KOPT-K1 (cell line): ENCODE data around the gene CDT1.
"Not testable (repeated sequence)": the region's sequence is repeated elsewhere in the genome, so short reads cannot be mapped to it uniquely, and the experiment has no call there.

Source experiments
- H3K27ac ChIP-seq: fragments of 200-600 bp; sonication (generic); 2 replicates; pipeline ENCODE4 v1.5.1; 2016; ENCODE audit warnings: antibody characterized with exemption, mild to moderate bottlenecking, low read depth, low read length; ENCODE audit not compliant: poor library complexity, severe bottlenecking
- H3K36me3 ChIP-seq: fragments of 200-600 bp; sonication (generic); 2 replicates; pipeline ENCODE4 v1.5.1; 2017; ENCODE audit warnings: antibody characterized with exemption, mild to moderate bottlenecking, low read length, moderate library complexity; ENCODE audit not compliant: insufficient read depth
- H3K9me3 ChIP-seq: fragments of 200-600 bp; sonication (generic); 2 replicates; pipeline ENCODE4 v1.5.1; 2017; ENCODE audit warnings: antibody characterized with exemption, low read length, mild to moderate bottlenecking; ENCODE audit not compliant: insufficient read depth, poor library complexity, severe bottlenecking

Gene CDT1

GRCh38 chr16:88813269-88814143 is 9.9 kb downstream of the CDT1 start:
- H3K36me3 ChIP-seq: peaks cover 22% of the 10 kb centered on the region
- no peak overlapping the region for H3K27ac ChIP-seq
- H3K9me3 ChIP-seq: no peaks in the 10 kb centered on the region

DNA sequence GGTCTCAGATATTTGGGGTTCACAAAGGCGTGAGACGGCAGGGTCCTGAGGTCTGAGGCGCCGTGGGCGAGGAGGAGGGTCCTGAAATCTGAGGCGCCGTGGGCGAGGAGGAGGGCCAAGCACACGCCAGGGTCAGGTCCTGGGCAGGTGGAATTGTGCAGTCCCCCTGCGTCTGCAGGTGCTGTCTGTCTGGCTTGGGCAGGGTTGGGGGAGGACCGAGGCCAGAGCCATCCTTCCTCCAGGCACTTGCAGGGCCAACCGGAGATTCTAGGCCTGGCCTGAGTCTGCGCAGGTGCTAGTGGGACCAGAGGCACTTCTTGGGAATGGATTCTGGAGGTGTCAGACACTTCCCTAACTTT is 10.5 kb downstream of the CDT1 start:
- Histone ChIP-seq H3K36me3 (peaks cover 16% of the 10 kb centered on the region), H3K9me3 (no peaks in the 10 kb centered on the region), H3K27ac (no peak overlapping the region)

DNA sequence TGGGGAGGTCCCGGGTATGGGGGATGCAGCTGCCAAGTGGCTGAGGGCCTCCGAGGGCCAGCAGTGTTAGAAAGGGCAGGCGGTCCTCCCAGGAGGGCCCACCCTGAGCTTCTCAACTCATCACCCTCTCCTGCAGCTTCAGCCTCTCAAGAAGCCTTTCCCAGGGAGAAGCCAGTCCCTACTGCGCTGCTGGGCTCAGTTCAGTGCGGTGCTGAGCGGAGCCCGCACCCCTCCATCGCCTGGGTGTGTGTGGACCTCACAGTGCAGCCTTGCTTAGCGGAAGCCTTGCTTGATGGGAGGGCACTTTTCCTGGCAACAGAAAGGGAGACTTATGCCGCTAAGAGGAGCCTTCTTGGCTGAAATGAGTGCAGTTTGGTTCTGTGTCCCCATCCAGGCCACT is 11.6 kb downstream of the CDT1 start:
- Histone ChIP-seq H3K36me3 (peaks cover 5% of the 10 kb centered on the region), H3K27ac (no peak overlapping the region), H3K9me3 (no peaks in the 10 kb centered on the region)

GRCh38 chr16:88815901-88816589 is 12.5 kb downstream of the CDT1 start:
- Histone ChIP-seq H3K27ac (no peak overlapping the region), H3K36me3 (no peaks in the 10 kb centered on the region), H3K9me3 (no peaks in the 10 kb centered on the region)

DNA sequence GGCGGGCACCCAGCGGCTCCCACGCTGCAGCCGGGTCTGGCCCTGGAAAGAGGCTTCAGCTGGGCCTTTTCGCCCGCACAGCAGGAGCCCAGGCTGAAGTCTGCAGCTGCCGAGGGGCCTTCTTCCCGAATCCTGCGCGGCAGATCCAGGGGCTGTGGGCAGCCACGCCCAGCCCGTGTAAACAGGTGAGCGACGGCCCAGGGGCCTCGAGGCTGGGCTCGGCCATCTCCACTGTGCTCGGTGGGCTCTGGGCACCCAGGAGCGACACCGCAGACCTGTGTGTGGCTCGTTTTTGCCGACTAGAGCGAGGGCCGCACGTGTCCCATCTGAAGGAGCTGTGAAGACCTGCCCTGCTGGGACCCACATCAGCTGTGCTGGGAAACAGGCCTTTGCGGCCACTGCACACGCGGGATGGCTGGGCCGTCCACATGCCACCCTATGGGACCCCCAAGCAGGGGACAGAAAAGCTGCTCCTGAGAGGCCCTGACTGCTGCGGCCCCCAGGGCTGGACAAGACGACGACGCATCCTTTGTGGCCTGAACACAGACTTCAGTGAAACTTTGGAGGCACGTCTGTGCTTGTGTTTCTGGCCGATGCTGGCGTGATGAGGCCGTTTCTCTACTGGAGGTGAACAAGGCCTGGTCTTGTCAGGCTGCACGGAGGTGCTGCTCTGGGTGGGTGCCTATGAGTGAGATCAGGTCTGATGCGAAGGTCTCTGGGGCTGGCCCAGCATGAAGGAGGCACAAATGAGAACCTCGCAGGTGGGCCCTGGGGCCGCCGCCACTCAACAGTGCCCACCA is 13.3 kb downstream of the CDT1 start:
- H3K9me3 ChIP-seq: no peaks in the 10 kb centered on the region
- H3K27ac ChIP-seq: no peak overlapping the region
- H3K36me3 ChIP-seq: no peaks in the 10 kb centered on the region

GRCh38 chr16:88817785-88818574 is 14.4 kb downstream of the CDT1 start:
- Histone ChIP-seq H3K9me3 (no peaks in the 10 kb centered on the region), H3K36me3 (no peaks in the 10 kb centered on the region), H3K27ac (no peak overlapping the region)

DNA sequence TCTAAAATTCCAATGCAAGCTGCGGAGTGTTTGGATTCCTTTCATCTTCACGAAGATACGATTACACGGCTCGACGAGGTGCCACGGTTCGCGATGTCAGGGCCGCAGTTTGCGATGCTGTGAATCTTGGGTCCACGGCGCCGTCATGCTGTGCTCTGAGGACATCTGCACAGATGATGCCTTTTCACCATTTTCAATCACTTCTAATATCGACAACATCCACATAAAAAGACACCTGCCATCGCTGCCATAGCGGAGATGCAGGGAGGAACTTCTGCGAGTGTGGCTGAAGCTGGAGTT is 14.9 kb downstream of the CDT1 start:
- H3K27ac ChIP-seq: no peak overlapping the region
- no peaks in the 10 kb centered on the region for H3K9me3 ChIP-seq
- no peaks in the 10 kb centered on the region for H3K36me3 ChIP-seq

- no peaks in the 10 kb centered on the region for H3K36me3 ChIP-seq
- H3K9me3 ChIP-seq: no peaks in the 10 kb centered on the region
- H3K27ac ChIP-seq: no peak overlapping the region
Observed at GRCh38 chr16:88819126-88819525, 15.5 kb downstream of the CDT1 start.

DNA sequence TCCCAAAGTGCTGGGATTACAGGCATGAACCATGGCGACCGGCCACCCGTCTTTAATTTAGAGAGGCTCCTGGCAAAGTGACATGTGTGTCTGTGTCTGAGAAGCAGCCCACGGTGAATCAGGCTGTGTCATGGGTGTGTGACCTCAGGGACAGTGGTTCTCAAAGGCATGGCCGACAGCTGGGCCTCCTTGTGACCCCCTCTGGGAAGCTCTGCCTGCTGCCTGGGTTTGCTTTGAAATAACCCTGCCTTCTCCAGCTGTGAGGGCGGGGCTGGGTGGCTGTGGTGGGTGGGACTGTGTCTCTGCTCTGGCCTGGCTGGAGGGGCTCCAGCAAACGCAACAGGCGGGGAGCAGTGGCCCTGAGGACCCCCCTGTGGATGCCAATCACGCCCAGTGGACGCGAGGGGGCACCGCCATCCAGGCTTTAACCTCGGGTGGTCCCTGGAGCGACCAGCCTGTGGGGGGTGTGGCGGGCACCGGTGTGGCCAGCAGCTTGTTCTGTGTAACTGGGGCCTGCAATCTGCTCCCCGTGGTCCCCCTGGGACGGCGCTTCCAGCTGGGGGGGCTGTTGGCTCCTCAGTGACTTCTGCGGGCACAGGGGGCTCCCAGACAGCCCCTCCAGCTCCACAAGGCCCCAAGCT is 16.9 kb downstream of the CDT1 start:
- no peak overlapping the region for H3K27ac ChIP-seq
- no peaks in the 10 kb centered on the region for H3K36me3 ChIP-seq
- H3K9me3 ChIP-seq: no peaks in the 10 kb centered on the region

DNA sequence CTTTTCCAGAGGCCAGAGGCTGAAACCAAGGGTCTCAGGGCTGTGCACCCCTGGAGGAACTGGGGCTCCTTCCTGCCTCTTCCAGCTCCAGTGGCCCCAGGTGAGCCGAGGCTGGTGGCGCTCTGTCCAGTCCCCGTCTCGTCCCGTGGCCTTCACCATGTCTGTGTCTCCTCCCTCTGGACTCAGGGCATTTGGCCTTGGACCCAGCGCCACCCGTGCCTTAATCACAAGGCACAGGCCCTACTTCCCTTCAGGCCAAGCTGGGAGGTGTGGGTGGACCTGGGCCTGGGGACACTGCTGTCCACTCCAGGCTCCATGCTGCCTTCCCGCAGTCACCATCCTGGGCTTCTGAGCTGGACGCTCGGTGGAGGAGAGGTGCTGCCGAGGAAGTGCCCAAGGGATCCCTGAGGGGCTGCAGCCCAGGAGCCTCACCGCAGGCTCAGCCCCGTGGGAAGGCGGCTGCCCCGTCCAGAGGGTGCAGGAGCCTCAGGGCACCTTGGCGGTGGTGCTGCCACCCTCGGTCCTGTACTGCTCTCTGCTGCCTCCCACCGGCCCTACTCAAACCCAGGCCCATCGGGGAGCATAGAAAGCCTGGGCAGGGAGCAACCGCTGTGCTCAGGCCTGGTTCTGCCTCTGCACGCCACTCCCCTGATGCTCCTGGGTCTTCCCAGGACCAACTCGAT is 17.7 kb downstream of the CDT1 start:
- no peaks in the 10 kb centered on the region for H3K36me3 ChIP-seq
- no peaks in the 10 kb centered on the region for H3K9me3 ChIP-seq
- H3K27ac ChIP-seq: no peak overlapping the region

DNA sequence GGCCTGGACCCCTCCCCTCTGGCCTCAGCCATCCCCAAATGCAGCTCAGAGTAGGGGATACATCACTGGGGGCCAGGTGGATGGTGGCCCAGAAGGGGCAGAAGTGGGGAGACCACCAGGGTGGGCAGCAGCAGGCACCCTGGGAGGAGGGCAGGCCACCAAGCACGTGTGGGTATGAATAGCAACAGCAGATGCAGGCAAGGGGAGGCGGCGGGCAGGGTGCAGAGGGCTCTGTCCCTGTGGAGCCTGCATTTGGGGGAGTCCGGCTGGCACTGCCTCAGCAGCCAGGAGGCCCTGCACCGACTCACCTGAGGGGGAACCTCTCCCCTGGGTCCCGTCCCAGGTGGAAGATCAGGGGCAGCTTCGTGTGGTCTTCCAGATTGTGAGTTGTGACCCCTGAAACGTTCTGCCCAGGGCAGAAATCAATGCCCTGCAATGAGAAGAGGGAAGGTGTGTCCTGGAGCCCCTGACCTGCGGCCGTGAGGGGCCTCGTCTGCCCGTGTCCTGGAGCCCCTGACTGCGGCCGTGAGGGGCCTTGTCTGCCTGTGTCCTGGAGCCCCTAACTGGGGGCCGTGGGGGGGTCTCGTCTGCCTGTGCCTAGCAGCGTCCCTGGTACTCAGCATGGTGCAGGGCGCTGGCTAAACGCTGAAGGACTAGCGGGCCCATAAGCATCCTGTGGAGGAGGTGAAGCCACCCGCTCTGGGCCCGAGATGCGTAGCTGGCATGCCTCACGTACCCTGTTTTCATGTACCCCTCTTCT is 18.9 kb downstream of the CDT1 start:
- no peak overlapping the region for H3K27ac ChIP-seq
- no peaks in the 10 kb centered on the region for H3K36me3 ChIP-seq

DNA sequence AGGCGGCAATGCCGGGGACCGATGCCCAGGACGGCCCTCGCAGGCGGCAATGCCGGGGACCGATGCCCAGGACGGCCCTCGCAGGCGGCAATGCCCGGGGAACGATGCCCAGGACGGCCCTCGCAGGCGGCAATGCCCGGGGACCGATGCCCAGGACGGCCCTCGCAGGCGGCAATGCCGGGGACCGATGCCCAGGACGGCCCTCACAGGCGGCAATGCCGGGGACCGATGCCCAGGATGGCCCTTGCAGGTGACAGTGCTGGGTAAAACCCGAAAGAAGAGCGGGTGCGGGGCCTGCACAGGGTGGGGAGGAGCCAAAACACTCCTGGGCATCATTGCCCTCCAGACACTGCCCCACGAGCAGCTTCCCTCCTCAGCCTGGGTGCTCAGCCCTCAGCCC is 20.1 kb downstream of the CDT1 start:
- H3K27ac ChIP-seq, H3K36me3 ChIP-seq, H3K9me3 ChIP-seq: not testable (repeated sequence)

More for the DNA sequence above, 18.9 kb downstream of the CDT1 start:
- H3K9me3 ChIP-seq: no peaks in the 10 kb centered on the region

DNA sequence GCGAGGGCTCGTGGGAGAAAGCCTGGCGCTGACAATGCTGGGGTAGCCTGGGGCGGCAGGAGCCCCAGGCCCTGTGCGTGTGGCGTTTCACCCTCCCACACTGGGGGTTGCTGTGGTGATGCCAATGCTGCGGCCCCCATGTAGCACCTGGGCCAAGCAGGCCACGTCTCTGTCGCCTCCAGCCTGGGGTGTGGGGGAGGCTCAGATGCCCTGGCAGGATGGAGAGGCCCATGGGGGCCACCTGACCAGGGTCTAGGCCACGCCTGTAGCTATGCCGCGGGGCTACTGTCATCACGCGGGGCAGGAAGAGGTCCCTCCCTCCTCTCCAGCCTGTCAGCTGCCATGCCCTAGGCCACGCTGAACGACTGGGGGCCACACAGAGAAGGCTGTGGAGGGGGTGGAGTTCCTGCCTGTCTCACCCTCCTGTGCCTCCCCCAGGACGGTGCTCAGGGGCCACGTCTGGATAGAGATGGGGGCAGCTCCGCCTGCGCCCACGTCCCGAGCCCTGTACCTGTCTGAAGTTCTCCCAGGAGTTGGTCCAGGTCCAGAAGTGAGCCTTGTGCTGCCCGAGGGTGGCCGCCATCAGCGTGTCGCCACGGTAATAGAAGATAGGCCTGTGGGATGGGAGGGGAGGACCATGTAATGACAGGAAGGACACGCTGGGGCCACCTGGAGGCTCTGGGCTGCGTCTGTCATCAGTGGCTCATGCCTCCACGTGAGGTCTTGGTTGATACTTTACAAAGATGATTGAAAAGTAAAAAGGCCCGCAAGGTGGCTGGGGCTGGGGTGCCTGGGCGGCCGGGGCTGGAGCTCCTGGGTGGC is 20.9 kb downstream of the CDT1 start:
- Histone ChIP-seq H3K9me3 (no peaks in the 10 kb centered on the region), H3K27ac (no peak overlapping the region), H3K36me3 (no peaks in the 10 kb centered on the region)
